ENCODE measurements around the gene CTNNBL1.
"Not testable (repeated sequence)": the region's sequence is repeated elsewhere in the genome, so short reads cannot be mapped to it uniquely, and the experiment has no call there.

- TF ChIP-seq CTCF (conservative IDR thresholded peaks at IDR 0.05; ENCODE audit: low read depth, low read length); EZH2 (IDR thresholded peaks at IDR 0.05; ENCODE audit: low read length, unreplicated experiment); EZH2phosphoT487 (IDR thresholded peaks at IDR 0.05; ENCODE audit: borderline replicate concordance, low read length): not testable (repeated sequence)
Measured at GRCh38 chr20:37683146-37683545, 10.7 kb upstream of the CTNNBL1 start.
